GM12878 (cell line): Measurements from ENCODE around the gene AFF1. TPM values are rescaled to one million over a fixed set of nuclear protein-coding genes. Genes with fewer than 3 reads are reported as not detected.

Experiments used
- ATAC-seq: fragments of 200-7000 bp; cut with Tn5 transposase; 3 replicates; pipeline ENCODE4 v1.9.1; 2020; ENCODE audit warnings: mild to moderate bottlenecking, moderate library complexity
- BruUV-seq: library from RNA; stranded (reverse); fragments of 400-500 nt; replicated peaks from 2 replicates; lab custom pipeline; 2021; lab: Mats Ljungman, UMichigan
- CTCF ChIA-PET: fragments of 300-600 bp; sonication (Branson Sonifier 250); formaldehyde crosslinking; extraction: SDS; loops from one replicate; lab custom pipeline; 2021; ENCODE audit warnings: inconsistent platforms; lab: Yijun Ruan, JAX
- POLR2A ChIA-PET: fragments of 350-600 bp; formaldehyde crosslinking; extraction: SDS; loops from one replicate; lab custom pipeline; 2021; ENCODE audit warnings: inconsistent platforms; lab: Charles Lee
- RAD21 ChIA-PET: fragments of 300-600 bp; sonication (Branson Sonifier 250); formaldehyde crosslinking; loops from one replicate; lab custom pipeline; 2023; ENCODE audit warnings: antibody characterized with exemption; ENCODE audit not compliant: unreplicated experiment; lab: Charles Lee
- SMC1A ChIA-PET: fragments of 300-600 bp; sonication (Branson Sonifier 250); formaldehyde crosslinking; loops from one replicate; lab custom pipeline; 2023; ENCODE audit not compliant: unreplicated experiment, uncharacterized antibody; lab: Charles Lee
- DNase-seq: peaks from one replicate; pipeline ENCODE4 v3.0.0-alpha.2; 2011; ENCODE audit warnings: low read depth, low spot score
- FAIRE-seq: peaks from 3 replicates; lab custom pipeline; 2011; peaks lifted over from hg19 to GRCh38; lab: Jason Lieb, UNC
- H2AFZ ChIP-seq: 2 replicates; pipeline ENCODE4 v1.6.0; 2011; ENCODE audit warnings: low read depth, low read length, control low read depth; ENCODE audit not compliant: control insufficient read depth
- H3K27ac ChIP-seq: 2 replicates; pipeline ENCODE4 v1.5.1; 2011; ENCODE audit warnings: control low read depth; ENCODE audit not compliant: control insufficient read depth, insufficient read depth
- H3K27me3 ChIP-seq, 2 experiments: replicated peaks in 1 of 2; 2 replicates each; pipeline versions ENCODE4 v1.6.0 to v1.6.1; 2011; ENCODE audit warnings: low read length in 1 of 2; ENCODE audit not compliant: control insufficient read depth in 2 of 2, insufficient read depth in 2 of 2
- H3K36me3 ChIP-seq, 2 experiments: 2 replicates each; pipeline ENCODE4 v1.5.1; 2011; ENCODE audit warnings: low read length in 1 of 2; ENCODE audit not compliant: control insufficient read depth in 2 of 2, insufficient read depth in 2 of 2
- H3K4me1 ChIP-seq: 2 replicates; pipeline ENCODE4 v1.6.1; 2011; ENCODE audit warnings: mild to moderate bottlenecking, low read length, moderate library complexity, mixed read lengths; ENCODE audit not compliant: control insufficient read depth, insufficient read depth
- H3K4me2 ChIP-seq: 2 replicates; pipeline ENCODE4 v1.6.0; 2011; ENCODE audit warnings: control low read depth; ENCODE audit not compliant: control insufficient read depth, insufficient read depth
- H3K4me3 ChIP-seq: fragments of 200-600 bp; sonication (generic); 2 replicates; pipeline ENCODE4 v1.5.1; 2016
- H3K79me2 ChIP-seq: 2 replicates; pipeline ENCODE4 v1.6.0; 2011; ENCODE audit warnings: low read length; ENCODE audit not compliant: control insufficient read depth, insufficient read depth
- H3K9ac ChIP-seq: 2 replicates; pipeline ENCODE4 v1.8.0; 2011; ENCODE audit warnings: low read length, control low read depth, mixed read lengths; ENCODE audit not compliant: control insufficient read depth, insufficient read depth
- H3K9me3 ChIP-seq: replicated peaks from 3 replicates; pipeline ENCODE4 v1.5.1; 2011; ENCODE audit warnings: mild to moderate bottlenecking, low read length; ENCODE audit not compliant: control insufficient read depth, insufficient read depth
- H4K20me1 ChIP-seq: 2 replicates; pipeline ENCODE4 v1.6.0; 2011; ENCODE audit not compliant: control insufficient read depth, insufficient read depth
- ATF7 ChIP-seq: fragments of 450-650 bp; IDR thresholded peaks from 2 replicates; pipeline ENCODE4 v1.6.1; 2016; ENCODE audit warnings: low read depth, mild to moderate bottlenecking
- CBX5 ChIP-seq: sonication (generic); IDR thresholded peaks from 2 replicates; pipeline ENCODE4 v1.6.1; 2016; ENCODE audit warnings: low read depth, moderate library complexity, mild to moderate bottlenecking, inconsistent platforms
- CEBPB ChIP-seq, 2 experiments: fragments of 150-350 bp in 1 of 2; IDR thresholded peaks; 2 replicates each; pipeline ENCODE4 v1.6.1; 2012 to 2014; ENCODE audit warnings: low read depth in 2 of 2, low read length in 2 of 2, borderline replicate concordance in 1 of 2, inconsistent platforms in 1 of 2
- CHD1 ChIP-seq: IDR thresholded peaks from 2 replicates; pipeline ENCODE4 v1.6.1; 2012; ENCODE audit warnings: low read depth, low read length, improper control_type of control experiment
- CREM ChIP-seq: IDR thresholded peaks from 2 replicates; pipeline ENCODE4 v1.6.1; 2014; ENCODE audit warnings: antibody characterized with exemption, low read depth
- FOXK2 ChIP-seq: fragments of 450-650 bp; IDR thresholded peaks from 2 replicates; pipeline ENCODE4 v1.6.1; 2017; ENCODE audit warnings: mild to moderate bottlenecking, moderate library complexity
- IRF4 ChIP-seq: IDR thresholded peaks from 2 replicates; pipeline ENCODE4 v1.6.1; 2011; ENCODE audit warnings: low read depth, low read length
- JUNB ChIP-seq: IDR thresholded peaks from 2 replicates; pipeline ENCODE4 v1.6.1; 2016; ENCODE audit warnings: antibody characterized with exemption, mild to moderate bottlenecking
- KAT2A ChIP-seq: conservative IDR thresholded peaks from 2 replicates; pipeline ENCODE4 v1.6.1; 2011; ENCODE audit warnings: low read depth, low read length; ENCODE audit not compliant: control insufficient read depth
- MEF2B ChIP-seq: fragments of 450-650 bp; IDR thresholded peaks from 2 replicates; pipeline ENCODE4 v1.6.1; 2018; ENCODE audit warnings: mild to moderate bottlenecking, moderate library complexity; ENCODE audit not compliant: partially characterized antibody, poor library complexity, severe bottlenecking
- MXI1 ChIP-seq: fragments of 150-350 bp; IDR thresholded peaks from 2 replicates; pipeline ENCODE4 v1.6.1; 2011; ENCODE audit warnings: low read depth, mild to moderate bottlenecking, inconsistent platforms, low read length, improper control_type of control experiment
- MYB ChIP-seq: fragments of 150-350 bp; IDR thresholded peaks from 2 replicates; pipeline ENCODE4 v1.6.1; 2014; ENCODE audit warnings: mild to moderate bottlenecking, low read depth, low read length, borderline replicate concordance
- NFYA ChIP-seq: IDR thresholded peaks from 2 replicates; pipeline ENCODE4 v1.6.1; 2011; ENCODE audit warnings: low read depth, mild to moderate bottlenecking, low read length, improper control_type of control experiment, borderline replicate concordance
- SMAD5 ChIP-seq: IDR thresholded peaks from 2 replicates; pipeline ENCODE4 v1.6.1; 2016; ENCODE audit warnings: antibody characterized with exemption, low read depth
- SREBF2 ChIP-seq: IDR thresholded peaks from 2 replicates; pipeline ENCODE4 v1.6.1; 2012; ENCODE audit warnings: mild to moderate bottlenecking, low read length
- TBL1XR1 ChIP-seq: IDR thresholded peaks from 2 replicates; pipeline ENCODE4 v1.6.1; 2012; ENCODE audit warnings: low read depth, low read length, improper control_type of control experiment
- TCF12 ChIP-seq: IDR thresholded peaks from 2 replicates; pipeline ENCODE4 v1.6.1; 2011; ENCODE audit warnings: low read depth, mild to moderate bottlenecking, low read length
- ZNF687 ChIP-seq: fragments of 450-650 bp; IDR thresholded peaks from 2 replicates; pipeline ENCODE4 v1.6.1; 2017; ENCODE audit warnings: mild to moderate bottlenecking, moderate library complexity
- WGBS: methylation state at CpG from one replicate; pipeline ENCODE4 v1.1.6; 2016; ENCODE audit warnings: low lambda C conversion rate; ENCODE audit not compliant: insufficient replicate concordance, insufficient coverage; ENCODE audit errors: missing lambda C conversion rate; 5-methylcytosine and 5-hydroxymethylcytosine counted together
- in situ Hi-C: fragments of 300-500 bp; cut with MboI; formaldehyde crosslinking; loops from 9 replicates; pipeline ENCODE4 v1.14.3; 2018; ENCODE audit warnings: mixed read lengths
- intact Hi-C: fragments of 100-400 bp; cut with micrococcal nuclease; formaldehyde crosslinking; loops from one replicate; pipeline ENCODE4 v1.14.2; 2022; ENCODE audit not compliant: unreplicated experiment
- polyA plus RNA-seq, 11 experiments: library from polyadenylated mRNA; depleted of rRNA in 4 of 11; unstranded in 6 of 11; stranded (reverse) in 5 of 11; fragments of >200 nt; fragmentation: Nextera tagmentation in 4 of 11; fragmentation: Illumina TruSeq in 1 of 11; extraction: Ambion mirVana in 4 of 11; extraction: Trizol in 1 of 11; gene quantifications; 1 replicate in 1 of 11; 2 replicates in 10 of 11; pipeline versions ENCODE4 v1.2.1 to v1.2.3, GENCODE V29; 2011 to 2016; ENCODE audit warnings: inconsistent platforms in 2 of 11, missing spikeins in 2 of 11, low read depth in 1 of 11
- total RNA-seq, 4 experiments: library from RNA; depleted of rRNA in 3 of 4; stranded (reverse); fragments of >200 nt in 3 of 4; fragmentation: Illumina TruSeq in 1 of 4; extraction: Trizol in 1 of 4; gene quantifications; 2 replicates each; pipeline versions ENCODE4 v1.2.1 to v1.2.3, GENCODE V29; 2013 to 2021

AFF1 gene
- total and polyA plus RNA-seq, 10 of the 15 experiments (the other 5 are each of a cell fraction or from before 2014, with no cell fraction given), result 3.5 to 56.1 (median 21.5) TPM

GRCh38 chr4:87006676-87007527, 72.1 kb downstream of the AFF1 start:
- Histone ChIP-seq H3K79me2 (peaks cover 93% of the 10 kb centered on the region), H3K4me2 (peak overlapping the region; percentile 93), H3K9ac (peak overlapping the region; percentile 88), H3K27me3 (no peaks in the 10 kb centered on the region), H3K36me3 (peaks cover 0 to 3% of the 10 kb centered on the region in 2 experiments; a peak in 1 of 4 replicates), H3K4me1 (peaks cover 17% of the 10 kb centered on the region), H3K4me3 (peak overlapping the region; percentile 78), H3K9me3 (no peaks in the 10 kb centered on the region), H4K20me1 (no peaks in the 10 kb centered on the region), H2AFZ (peak overlapping the region; percentile 65), H3K27ac (peak overlapping the region; percentile 93)
- in situ Hi-C loops (loop anchor here (5.0 kb wide), 1 partner anchor 65 kb away; no protein-coding TSS in a partner anchor), intact Hi-C loops (loop anchor here (1.0 to 10.0 kb wide), 10 partner anchors 20 to 512 kb away; partner anchors contain the start of gene KLHL8)
- no TSS peak for BruUV-seq
- POLR2A ChIA-PET, result interaction anchor here (0.5 to 6.9 kb wide), 15 partner anchors 8 to 210 kb away, joined by 3 to 123 read pairs (median 5); partner anchors contain the start of gene AFF1
- RAD21 ChIA-PET, result interaction anchor here (1.0 to 11.5 kb wide), 14 partner anchors 11 to 99 kb away, joined by 3 to 267 read pairs (median 14); partner anchors contain the start of gene AFF1
- CTCF ChIA-PET, result interaction anchor here (0.6 to 10.2 kb wide), 8 partner anchors 8 to 92 kb away, joined by 3 to 70 read pairs (median 6); partner anchors contain the start of gene AFF1
- ATAC-seq, result peak; percentile 82
- SMC1A ChIA-PET, result interaction anchor here (0.6 to 12.8 kb wide), 21 partner anchors 8 to 478 kb away, joined by 3 to 268 read pairs (median 4); partner anchors contain the start of gene AFF1
- under 1% methylated on average over 74 of the region's 82 CpGs for WGBS
- FAIRE-seq, result peak; percentile 18
- DNase-seq, result peak; percentile 71
- TF ChIP-seq IRF4, result no peak
- TF ChIP-seq CHD1, result peak; percentile 97
- peak; percentile 31; the same call in 1 of the 2 replicates for TF ChIP-seq CREM
- TF ChIP-seq MEF2B, result peak; percentile 46
- TF ChIP-seq ATF7, result peak; percentile 99
- peak; percentile 95 for TF ChIP-seq SMAD5
- TF ChIP-seq ZNF687, result peak; percentile 79
- no peak for TF ChIP-seq CEBPB (IDR thresholded peaks at IDR 0.05; ENCODE audit: borderline replicate concordance in 1 of 2, low read depth in 2 of 2, low read length in 2 of 2)
- peak; percentile 98 for TF ChIP-seq FOXK2
- TF ChIP-seq CBX5, result no peak; the same call in 1 of the 2 replicates
- TF ChIP-seq KAT2A, result no peak
- TF ChIP-seq MXI1, result peak; percentile 92
- no peak for TF ChIP-seq SREBF2
- TF ChIP-seq NFYA, result no peak
- TF ChIP-seq JUNB, result no peak
- peak; percentile 58 for TF ChIP-seq TBL1XR1
- peak; percentile 63; the same call in 1 of the 2 replicates for TF ChIP-seq TCF12
- TF ChIP-seq MYB, result 0 out of 2 replicates have a peak, but pooled peaks have one; percentile 43
